ENCODE data around the gene RAB6B. TPM values are rescaled to one million over a fixed set of nuclear protein-coding genes. Genes with fewer than 3 reads are reported as not detected.

Gene RAB6B
- total and polyA plus RNA-seq, 2 of the 8 experiments (the other 6 are each of a cell fraction or from before 2014, with no cell fraction given) = 7.9 to 15.6 TPM

GRCh38 chr3:133862161-133862560 lies 33.5 kb downstream of the RAB6B start:
- no peak overlapping the region for H3K14ac ChIP-seq (ENCODE audit: insufficient read length)
- H3K79me1 ChIP-seq (ENCODE audit: low read depth, low read length) = no peaks in the 10 kb centered on the region
- 83% methylated on average over 4 of the region's 4 CpGs; no CpG with 5 or more reads in 1 of the 2 experiments for WGBS, 2 experiments (ENCODE audit: extremely low coverage in 1 of 2, insufficient coverage in 1 of 2, insufficient read length in 1 of 2, insufficient replicate concordance in 2 of 2, low coverage in 1 of 2, low lambda C conversion rate in 2 of 2, missing lambda C conversion rate in 1 of 2)
- no peak overlapping the region for H2AFZ ChIP-seq (ENCODE audit: low read length)
- H3K9ac ChIP-seq (replicated peaks in 1 of 4; ENCODE audit: extremely low read depth in 1 of 4, low read depth in 3 of 4, low read length in 3 of 4) = no peak overlapping the region
- POLR2A ChIA-PET (ENCODE audit: partially characterized antibody) = no interaction called here
- H3K4ac ChIP-seq (replicated peaks; ENCODE audit: insufficient read length, low read depth, low read length) = no peak overlapping the region
- DNase-seq (ENCODE audit: low read depth in 1 of 2, low spot score in 2 of 2) (no peak), FAIRE-seq (no peak)
- H4K20me1 ChIP-seq (replicated peaks in 1 of 2; ENCODE audit: control insufficient read depth in 1 of 2, insufficient read depth in 2 of 2, low read length in 2 of 2) = no peaks in the 10 kb centered on the region
- no peak overlapping the region for H2BK5ac ChIP-seq (ENCODE audit: low read depth, low read length)
- H2BK15ac ChIP-seq (ENCODE audit: low read length) = no peak overlapping the region
- no peaks in the 10 kb centered on the region for H3K79me2 ChIP-seq (ENCODE audit: control insufficient read depth in 1 of 2, insufficient read depth in 2 of 2, low read length in 2 of 2)
- CTCF ChIA-PET (ENCODE audit: partially characterized antibody) = no interaction called here
- no peak overlapping the region for H3K27ac ChIP-seq (ENCODE audit: low read depth, low read length)
- H2AK5ac ChIP-seq (ENCODE audit: low read depth, low read length) = no peak overlapping the region
- no peak overlapping the region; the same call in 1 of the 2 replicates for H4K8ac ChIP-seq (ENCODE audit: extremely low read depth, insufficient read depth, low read length)
- no peak overlapping the region for H4K91ac ChIP-seq (replicated peaks; ENCODE audit: insufficient read length, low read length)
- no peak overlapping the region for H3K18ac ChIP-seq (ENCODE audit: extremely low read depth, low read length)
- H3K9me3 ChIP-seq (ENCODE audit: insufficient read depth in 2 of 2, low read depth in 1 of 2, low read length in 1 of 2) = no peaks in the 10 kb centered on the region
- H4K5ac ChIP-seq (ENCODE audit: insufficient read length, low read depth, low read length) = no peak overlapping the region
- H3K4me3 ChIP-seq (ENCODE audit: extremely low read depth in 1 of 4, insufficient read depth in 2 of 4, low read depth in 3 of 4, low read length in 4 of 4) = no peak overlapping the region
- peaks cover 0 to 2% (median 0%) of the 10 kb centered on the region in 4 experiments; a peak in 3 of 7 replicates for H3K4me1 ChIP-seq (replicated peaks in 1 of 4; ENCODE audit: control insufficient read depth in 3 of 4, insufficient read depth in 4 of 4, low read length in 3 of 4)
- 0 out of 2 replicates have a peak overlapping the region, but pooled peaks have one; percentile 27 for H2BK12ac ChIP-seq (ENCODE audit: low read depth, low read length)
- H2BK20ac ChIP-seq (ENCODE audit: low read length) = no peak overlapping the region
- no peaks in the 10 kb centered on the region for H3K23me2 ChIP-seq (ENCODE audit: low read depth, low read length)
- H3K23ac ChIP-seq (ENCODE audit: insufficient read length) = no peak overlapping the region
- H3K27me3 ChIP-seq (replicated peaks in 1 of 4; ENCODE audit: control insufficient read depth in 3 of 4, extremely low read depth in 1 of 4, insufficient read depth in 3 of 4, low read length in 3 of 4) = no peaks in the 10 kb centered on the region
- H3K36me3 ChIP-seq (ENCODE audit: control insufficient read depth in 2 of 4, insufficient read depth in 4 of 4, low read length in 3 of 4) = no peaks in the 10 kb centered on the region
- H2BK120ac ChIP-seq (replicated peaks; ENCODE audit: low read depth, low read length) = no peak overlapping the region
- no peak overlapping the region for H3K4me2 ChIP-seq (ENCODE audit: insufficient read depth in 1 of 2, low read depth in 2 of 2, low read length in 2 of 2)
- H3K56ac ChIP-seq (replicated peaks; ENCODE audit: insufficient read length, low read depth, low read length) = no peak overlapping the region
- TF ChIP-seq SIRT6 (IDR thresholded peaks at IDR 0.05; ENCODE audit: low read length) (no peak), GABPA (IDR thresholded peaks at IDR 0.05; ENCODE audit: borderline replicate concordance, insufficient read depth, low read length) (no peak), POLR2AphosphoS5 (IDR thresholded peaks at IDR 0.05; ENCODE audit: low read depth, low read length) (no peak), PHF8 (conservative IDR thresholded peaks at IDR 0.05; ENCODE audit: low read depth, low read length) (no peak), TEAD4 (IDR thresholded peaks at IDR 0.05; ENCODE audit: low read depth, low read length) (no peak), CREB1 (IDR thresholded peaks at IDR 0.05) (no peak), RXRA (IDR thresholded peaks at IDR 0.05; ENCODE audit: insufficient read depth, low read depth, low read length) (no peak), HDAC6 (IDR thresholded peaks at IDR 0.05; ENCODE audit: low read depth, low read length) (no peak), MAFK (IDR thresholded peaks at IDR 0.05; ENCODE audit: low read depth, low read length) (no peak), ATF3 (IDR thresholded peaks at IDR 0.05; ENCODE audit: insufficient read depth, low read depth, low read length) (no peak), SRF (IDR thresholded peaks at IDR 0.05; ENCODE audit: low read depth, low read length) (no peak), MAX (IDR thresholded peaks at IDR 0.05) (no peak), CHD2 (IDR thresholded peaks at IDR 0.05; ENCODE audit: low read length) (no peak), TCF12 (IDR thresholded peaks at IDR 0.05; ENCODE audit: low read depth, low read length) (no peak), HDAC2 (IDR thresholded peaks at IDR 0.05; ENCODE audit: borderline replicate concordance in 1 of 2, low read depth in 2 of 2, low read length in 2 of 2) (no peak)

Measured in H1 (cell line).